NCI-H526 (cell line): ENCODE data around the gene SYNM.

Experiments
- DNase-seq, 2 experiments: peaks; one replicate each; lab custom pipeline; 2025; lab: John Stamatoyannopoulos, UW

Gene SYNM

DNA sequence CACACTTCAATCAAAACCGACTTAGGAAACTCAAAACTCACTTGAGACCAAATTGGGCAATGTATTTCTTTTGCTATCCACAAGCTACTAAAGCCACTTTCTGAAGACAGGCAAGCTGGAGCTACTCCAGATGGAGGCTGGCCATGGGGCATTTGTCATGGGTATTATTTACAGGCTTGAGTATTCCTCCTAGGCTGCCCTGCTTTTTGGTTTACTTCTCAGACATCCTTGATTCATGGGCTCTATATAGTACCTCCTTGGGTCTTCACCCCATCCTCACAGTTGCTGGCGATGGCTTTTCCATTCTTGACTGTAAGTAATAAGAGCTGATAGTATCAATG, 18.6 kb upstream of the SYNM start:
- no peak for DNase-seq

DNA sequence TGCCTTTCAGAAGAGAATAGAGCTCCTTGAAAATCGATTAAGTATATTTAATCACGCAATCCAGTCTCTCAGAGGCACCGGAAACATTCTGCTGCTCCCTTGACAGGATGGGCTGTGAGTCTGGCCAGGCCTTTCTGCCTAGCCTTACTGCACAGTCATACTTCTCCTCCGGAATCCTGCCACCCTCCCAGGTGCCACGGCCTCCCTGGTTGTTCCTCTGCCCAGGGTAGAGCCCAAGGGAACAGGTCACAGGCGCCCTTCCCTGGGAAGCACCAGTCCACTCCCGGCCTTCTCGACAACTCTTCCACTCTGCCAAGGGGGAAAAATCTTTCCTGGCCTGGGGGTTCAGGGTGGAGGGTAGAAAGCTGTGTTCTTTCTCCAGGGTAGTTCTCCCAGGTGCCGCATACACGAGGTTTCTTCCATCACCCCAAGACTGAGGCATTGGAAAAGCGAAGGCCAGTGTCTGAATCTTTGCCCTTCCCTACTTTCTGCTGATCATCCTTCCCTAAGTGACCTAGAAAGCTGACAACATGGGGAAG, 17.4 kb upstream of the SYNM start:
- DNase-seq: no peak

- peak; percentile 23 to 52 for DNase-seq
Measured at GRCh38 chr15:99090011-99090699, 14.7 kb upstream of the SYNM start.

DNA sequence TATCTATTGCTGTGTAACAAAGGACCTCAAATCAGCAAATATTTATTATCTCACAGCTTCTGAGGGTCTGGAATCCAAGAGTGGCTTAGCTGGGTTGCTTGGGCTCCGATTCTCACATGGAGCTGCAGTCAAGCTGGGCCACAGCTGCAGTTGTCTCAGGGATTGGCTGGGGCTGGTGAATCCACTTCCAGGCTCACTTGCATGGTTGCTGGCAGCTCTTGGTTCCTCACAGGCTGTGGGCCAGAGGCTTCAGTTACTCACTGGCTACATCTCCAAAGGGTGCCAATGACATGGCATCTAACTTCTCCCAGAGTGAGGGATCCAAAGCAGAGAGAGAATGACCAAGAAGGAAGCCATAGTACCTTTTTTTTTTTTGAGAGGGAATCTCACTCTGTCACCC, 13.9 kb upstream of the SYNM start:
- DNase-seq: no peak

DNA sequence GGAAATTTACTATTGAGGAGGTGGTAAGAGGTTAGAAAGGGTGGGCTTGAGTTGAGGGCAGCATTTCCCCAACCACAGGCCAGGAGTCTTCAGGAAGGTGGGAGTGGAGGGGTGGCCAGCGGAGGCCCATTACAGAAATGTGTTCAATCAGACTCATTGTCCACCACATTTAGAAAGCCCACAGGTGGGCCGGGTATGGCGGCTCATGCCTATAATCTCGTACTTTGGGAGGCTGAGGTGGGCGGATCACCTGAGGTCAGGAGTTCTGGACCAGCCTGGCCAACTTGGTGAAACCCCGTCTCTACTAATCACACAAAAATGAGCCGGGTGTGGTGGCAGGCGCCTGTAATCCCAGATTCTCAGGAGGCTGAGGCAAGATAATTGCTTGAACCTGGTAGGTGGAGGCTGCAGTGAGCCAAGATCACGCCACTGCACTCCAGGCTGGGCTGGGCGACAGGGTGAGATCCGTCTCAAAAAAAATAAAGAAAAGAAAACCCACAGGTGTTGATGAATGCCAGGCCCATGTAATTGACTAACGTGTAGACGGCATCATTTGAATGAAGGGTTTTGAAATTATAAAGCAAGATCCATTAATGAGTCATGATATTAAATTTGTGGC, 12.2 kb upstream of the SYNM start:
- DNase-seq: no peak

GRCh38 chr15:99095626-99096025, 9.3 kb upstream of the SYNM start:
- DNase-seq: no peak

DNA sequence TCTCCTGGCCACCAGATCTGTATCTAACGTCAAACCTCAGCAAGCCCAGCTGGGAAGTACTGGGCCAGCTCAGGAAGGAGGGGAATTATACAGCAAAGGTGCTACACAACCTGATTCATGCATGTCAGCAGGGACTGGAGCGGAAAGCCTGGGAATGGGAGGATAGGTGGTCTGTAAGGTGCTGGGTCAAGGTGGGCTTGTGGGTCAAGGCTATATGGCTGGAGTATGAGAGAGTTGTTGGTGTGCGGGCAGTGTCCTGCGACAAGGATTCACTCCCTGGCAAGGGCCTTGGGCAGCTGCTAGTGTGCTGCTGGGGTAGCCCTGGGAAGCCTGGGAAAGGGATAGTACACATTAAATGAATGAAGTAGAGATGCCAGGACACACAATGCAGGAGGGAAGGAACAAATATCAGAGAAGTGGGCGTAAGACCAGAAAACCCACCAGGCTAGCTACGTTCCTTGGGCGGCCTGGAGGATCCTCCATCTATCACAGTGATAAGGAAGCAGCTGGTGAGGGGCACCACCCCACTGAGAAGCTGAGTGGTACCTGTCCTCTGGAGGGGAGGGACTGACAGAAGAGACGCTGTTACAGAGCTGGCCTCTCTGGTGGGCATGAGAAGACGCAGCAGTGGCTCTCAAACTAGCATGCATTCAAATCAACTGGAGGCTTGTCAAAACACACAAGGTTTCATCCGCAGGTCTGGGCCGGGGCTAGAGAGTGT, 8.5 kb upstream of the SYNM start:
- no peak for DNase-seq

- no peak for DNase-seq
Measured at GRCh38 chr15:99096894-99097426, 7.9 kb upstream of the SYNM start.

DNA sequence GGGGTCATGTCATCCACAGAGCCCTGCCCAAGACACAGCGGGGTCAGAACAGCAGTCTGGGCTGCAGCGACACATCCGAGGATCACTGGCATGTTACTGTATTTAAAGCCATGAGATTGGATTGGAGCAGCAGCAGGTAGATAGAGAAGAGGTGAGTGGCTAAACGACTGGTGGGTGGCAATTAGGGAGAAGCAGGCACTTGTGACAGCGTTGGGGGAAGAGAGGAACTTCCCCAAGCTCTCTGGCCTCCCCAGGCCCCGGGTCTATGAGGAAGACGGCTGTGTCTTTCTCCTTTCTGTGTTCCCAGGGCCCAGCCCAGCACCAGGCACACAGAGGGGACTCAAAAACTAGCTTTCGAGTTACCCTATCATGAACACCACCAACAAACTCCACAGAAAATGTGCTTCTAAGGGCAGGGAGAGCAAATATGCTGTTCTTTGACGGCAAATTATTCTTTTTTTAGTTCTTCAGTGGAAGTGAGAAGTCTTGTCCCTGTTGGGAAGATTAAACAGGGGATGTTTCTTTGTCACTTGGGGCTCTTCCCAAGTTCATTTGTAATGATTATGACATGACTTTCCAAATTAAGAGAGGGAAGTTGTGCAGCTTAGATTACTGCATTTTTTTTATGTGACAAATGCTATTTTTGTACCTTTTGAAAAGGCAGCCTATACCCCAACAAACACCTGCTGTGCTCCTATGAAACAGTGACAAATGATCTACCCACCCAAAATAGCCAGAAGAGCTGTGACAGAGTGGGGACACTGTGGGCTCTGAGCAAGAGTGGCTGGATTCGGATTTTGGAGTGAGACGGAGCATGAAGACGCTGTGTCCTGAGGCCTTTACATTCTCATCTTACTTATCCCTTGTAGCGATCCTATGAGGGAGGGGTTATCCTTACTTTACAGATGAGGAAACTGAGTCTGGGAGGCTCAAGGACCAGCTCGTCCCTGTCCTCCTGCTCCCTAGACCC, 7.2 kb upstream of the SYNM start:
- DNase-seq: no peak

DNA sequence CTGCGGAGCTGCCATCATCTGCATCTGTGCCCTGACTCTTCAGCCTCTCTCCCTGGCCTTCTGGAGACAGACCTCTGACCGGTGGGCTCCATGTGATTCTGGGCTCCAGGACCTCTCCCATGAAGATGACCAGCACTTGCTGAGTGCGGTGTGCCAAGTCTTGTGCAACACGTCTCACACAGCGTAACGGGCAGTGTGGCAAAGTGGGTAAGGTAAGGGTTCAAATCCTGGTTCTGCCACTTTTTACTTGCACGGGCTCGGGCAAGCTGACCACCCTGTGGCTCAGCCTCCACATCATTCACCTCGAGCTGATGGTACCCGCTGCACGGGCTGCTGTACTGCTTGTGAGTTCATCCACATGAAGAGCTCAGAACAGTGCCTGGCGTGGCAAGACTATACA, 6.5 kb upstream of the SYNM start:
- DNase-seq: no peak

GRCh38 chr15:99098991-99099390, 5.9 kb upstream of the SYNM start:
- no peak for DNase-seq

GRCh38 chr15:99099661-99100060, 5.2 kb upstream of the SYNM start:
- DNase-seq: no peak

- peak; percentile 39 to 90 for DNase-seq
Measured at GRCh38 chr15:99100245-99101173, 4.4 kb upstream of the SYNM start.

DNA sequence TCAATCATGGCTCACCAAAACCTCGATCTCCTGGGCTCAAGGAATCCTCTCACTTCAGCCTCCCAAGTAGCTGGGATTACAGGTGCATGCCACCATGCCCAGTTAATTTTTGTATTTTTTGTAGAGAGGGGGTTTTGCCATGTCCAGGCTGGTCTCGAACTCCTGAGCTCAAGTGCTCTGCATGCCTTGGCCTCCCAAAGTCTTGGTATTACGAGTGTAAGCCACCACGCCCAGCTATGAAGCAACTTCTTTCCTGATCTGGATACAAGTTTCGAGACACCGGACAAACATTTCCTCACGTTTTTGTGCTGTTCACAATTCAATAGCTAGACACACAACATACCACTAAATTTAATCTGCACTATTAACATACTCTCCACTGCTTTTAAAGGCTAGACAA, 3.4 kb upstream of the SYNM start:
- no peak for DNase-seq

DNA sequence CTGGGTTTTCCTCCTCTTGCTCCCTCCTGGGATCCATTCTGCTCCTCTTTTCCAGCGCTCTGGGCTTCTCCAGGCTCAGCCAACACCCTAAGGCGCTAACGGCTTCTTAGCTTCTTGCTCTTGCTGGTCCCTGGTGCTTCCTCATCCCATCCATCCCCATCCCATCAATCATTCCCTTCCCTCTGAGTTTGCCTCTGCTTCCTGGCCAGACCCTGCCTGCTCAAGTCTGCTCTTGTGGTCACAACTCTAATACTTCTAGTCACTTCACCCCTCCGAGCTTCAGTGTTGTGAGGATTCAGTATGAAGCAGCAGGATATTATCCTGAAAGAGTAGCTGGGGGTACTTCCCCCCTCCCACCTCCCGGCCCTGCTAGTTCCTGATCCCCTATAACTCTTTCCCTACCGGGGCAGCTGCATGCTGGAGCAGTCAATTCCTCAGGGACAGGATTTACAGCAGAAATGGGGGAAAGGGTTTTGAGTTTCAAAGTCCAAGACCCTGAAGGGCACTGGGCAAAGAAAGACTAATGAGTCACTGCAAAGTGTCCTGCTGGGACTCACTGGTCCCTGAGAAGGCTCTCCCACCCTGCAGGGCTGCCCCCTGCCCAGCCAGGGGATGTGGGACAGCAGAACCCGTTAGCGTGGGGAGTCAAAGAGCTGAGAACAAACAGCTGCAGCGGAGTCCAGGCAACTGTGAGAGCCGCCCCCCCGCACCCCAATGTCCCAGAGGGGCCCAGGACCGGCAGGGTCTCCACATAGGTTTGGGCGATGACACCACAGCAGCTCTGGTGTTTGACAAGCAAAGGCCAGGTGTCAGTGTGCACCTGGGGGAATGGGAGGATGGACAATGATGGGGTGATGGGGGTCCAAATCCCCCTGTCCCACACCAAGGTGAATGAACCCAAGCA, 2.3 kb upstream of the SYNM start:
- no peak for DNase-seq

DNA sequence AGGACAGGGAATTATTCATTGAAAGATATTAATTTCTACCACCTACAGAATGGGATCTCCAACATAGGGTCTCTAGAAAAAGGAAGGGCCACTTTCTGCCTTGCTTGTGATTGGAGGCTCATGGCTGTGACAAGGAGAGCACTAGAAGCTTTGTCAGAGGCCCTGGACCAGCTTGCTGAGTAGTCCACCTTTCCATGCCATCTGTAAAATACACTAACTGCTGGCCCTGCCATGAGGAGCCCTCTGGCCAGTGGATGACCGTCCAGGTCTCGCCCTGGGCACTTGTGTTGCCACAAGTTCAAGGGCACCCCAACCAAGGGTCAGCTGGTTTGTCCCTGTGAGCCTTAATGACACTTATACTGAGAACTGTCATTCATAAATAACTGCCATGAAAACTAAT, 1.6 kb upstream of the SYNM start:
- DNase-seq: no peak

- peak in 1 of 2 experiments; percentile 79 for DNase-seq
Measured at GRCh38 chr15:99105514-99106341, 848 bp downstream of the SYNM start.

DNA sequence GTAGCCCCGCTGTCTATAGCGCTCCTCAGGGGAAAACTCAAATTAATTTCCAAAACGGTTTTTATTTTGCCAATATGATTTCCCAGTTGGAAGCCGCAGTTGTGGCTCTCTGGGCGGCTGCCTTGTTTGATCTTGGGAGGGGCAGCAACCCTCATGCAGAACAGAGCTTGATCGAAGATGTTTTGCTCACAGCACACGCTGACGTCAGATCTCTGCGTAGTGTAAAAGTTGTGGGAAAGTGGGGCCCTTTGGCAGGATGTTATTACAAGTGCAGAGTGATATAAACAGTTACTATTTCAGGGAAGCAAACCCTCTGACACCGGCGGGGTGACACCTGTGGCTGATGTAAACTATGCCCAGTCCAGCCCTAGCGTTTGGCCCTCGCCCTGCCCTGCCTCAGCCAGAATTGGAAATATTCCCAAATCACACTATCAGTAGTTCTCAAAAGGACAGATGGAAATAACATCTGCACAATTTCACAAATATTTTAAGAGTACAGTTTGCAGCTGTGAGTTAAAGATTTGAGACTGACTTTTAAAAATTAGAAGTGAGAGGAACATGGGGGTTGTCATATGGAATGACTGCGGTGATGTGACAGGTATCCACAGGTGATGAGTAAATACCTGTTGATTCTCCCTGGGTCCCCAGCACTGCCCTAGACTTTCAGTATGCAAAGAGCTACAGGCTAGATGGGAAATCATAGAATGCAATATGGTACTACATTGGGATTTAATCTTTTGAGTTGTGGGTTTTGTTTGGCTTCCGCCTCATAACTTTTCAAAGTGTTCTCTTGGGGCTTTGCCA, 1.7 kb downstream of the SYNM start:
- DNase-seq: no peak
